ENCODE data around the gene SDR9C7. TPM values are rescaled to one million over a fixed set of nuclear protein-coding genes. Genes with fewer than 3 reads are reported as not detected.
"Not testable (repeated sequence)": the region's sequence is repeated elsewhere in the genome, so short reads cannot be mapped to it uniquely, and the experiment has no call there.

Gene SDR9C7
- total and polyA plus RNA-seq, 4 donors: 0.18 to 0.48 TPM; not detected in 2

DNA sequence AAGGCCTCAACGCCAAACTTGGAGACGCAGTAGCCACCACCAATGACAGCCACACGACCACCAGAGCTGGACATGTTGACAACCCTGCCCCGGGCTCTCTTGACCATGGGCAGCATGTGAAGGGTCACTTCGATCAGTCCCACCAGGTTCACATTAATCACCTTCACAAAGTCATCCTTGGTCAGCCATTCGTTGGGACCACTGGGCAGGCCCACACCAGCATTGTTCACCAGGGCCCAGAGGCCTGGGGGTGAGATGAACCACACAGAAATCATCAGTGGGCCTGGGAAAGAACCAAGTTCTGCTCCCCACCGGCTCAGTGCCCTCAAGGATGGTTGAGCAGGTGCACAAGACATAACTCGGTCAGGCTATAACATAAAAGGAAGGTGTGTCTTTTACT is 4.0 kb downstream of the SDR9C7 start:
- DNase-seq: no peak
- no peaks in the 10 kb centered on the region for H3K27me3 ChIP-seq (ENCODE audit: control insufficient read depth in 1 of 2, insufficient read depth in 2 of 2, low read length in 1 of 2)
- no peak overlapping the region for H3K27ac ChIP-seq (ENCODE audit: low read depth in 1 of 2, low read length in 2 of 2)
- WGBS, 2 donors: 92 to 93% methylated on average over 8 of the region's 8 CpGs
- H3K4me3 ChIP-seq (ENCODE audit: low read length in 2 of 2): no peak overlapping the region
- H3K9me3 ChIP-seq (ENCODE audit: control insufficient read depth, low read length): no peaks in the 10 kb centered on the region
- H3K36me3 ChIP-seq (ENCODE audit: control insufficient read depth in 1 of 2, insufficient read depth in 2 of 2, low read length in 1 of 2): no peaks in the 10 kb centered on the region
- intact Hi-C loops (cut with DNase I): no loop called here
- ATAC-seq (ENCODE audit: low FRiP score): no peak
- H3K4me1 ChIP-seq (ENCODE audit: control insufficient read depth in 1 of 2, insufficient read depth in 2 of 2, low read length in 2 of 2): no peaks in the 10 kb centered on the region

- Histone ChIP-seq H3K27me3 (ENCODE audit: control insufficient read depth in 1 of 2, insufficient read depth in 2 of 2, low read length in 1 of 2) (no peaks in the 10 kb centered on the region), H3K4me3 (ENCODE audit: low read length in 2 of 2) (no peak overlapping the region), H3K27ac (ENCODE audit: low read depth in 1 of 2, low read length in 2 of 2) (no peak overlapping the region), H3K4me1 (ENCODE audit: control insufficient read depth in 1 of 2, insufficient read depth in 2 of 2, low read length in 2 of 2) (no peaks in the 10 kb centered on the region), H3K36me3 (ENCODE audit: control insufficient read depth in 1 of 2, insufficient read depth in 2 of 2, low read length in 1 of 2) (no peaks in the 10 kb centered on the region), H3K9me3 (ENCODE audit: control insufficient read depth, low read length) (no peaks in the 10 kb centered on the region)
- DNase-seq (no peak), ATAC-seq (ENCODE audit: low FRiP score) (no peak)
- WGBS, 2 donors: 87 to 90% methylated on average over 4 of the region's 4 CpGs
- intact Hi-C loops (cut with DNase I): no loop called here
Measured at GRCh38 chr12:56929780-56930179, 4.4 kb downstream of the SDR9C7 start.

DNA sequence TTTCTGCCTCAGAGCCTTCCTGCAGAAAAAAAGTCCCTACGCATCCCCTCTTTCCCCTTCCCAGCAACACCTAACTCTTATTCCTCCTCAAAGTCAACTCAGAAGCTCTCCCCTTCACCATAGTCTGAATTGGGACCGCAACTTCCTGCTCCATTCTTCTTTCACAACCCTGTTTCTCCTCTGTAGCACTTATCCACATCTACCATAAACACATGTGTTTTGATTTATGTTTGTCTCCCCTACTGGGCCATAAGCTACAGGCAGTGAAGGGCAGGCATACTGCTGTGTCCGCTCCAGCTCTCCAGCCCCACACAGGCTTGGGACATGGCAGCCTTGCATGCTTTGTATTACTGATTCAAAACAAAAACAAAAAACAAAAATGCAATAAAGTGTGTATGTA is 5.9 kb downstream of the SDR9C7 start:
- Histone ChIP-seq H3K4me1 (ENCODE audit: control insufficient read depth in 1 of 2, insufficient read depth in 2 of 2, low read length in 2 of 2) (no peaks in the 10 kb centered on the region), H3K36me3 (ENCODE audit: control insufficient read depth in 1 of 2, insufficient read depth in 2 of 2, low read length in 1 of 2) (no peaks in the 10 kb centered on the region), H3K4me3 (ENCODE audit: low read length in 2 of 2) (no peak overlapping the region), H3K9me3 (ENCODE audit: control insufficient read depth, low read length) (no peaks in the 10 kb centered on the region), H3K27me3 (ENCODE audit: control insufficient read depth in 1 of 2, insufficient read depth in 2 of 2, low read length in 1 of 2) (no peaks in the 10 kb centered on the region), H3K27ac (ENCODE audit: low read depth in 1 of 2, low read length in 2 of 2) (no peak overlapping the region)
- DNase-seq (no peak), ATAC-seq (ENCODE audit: low FRiP score) (no peak)
- intact Hi-C loops (cut with DNase I): no loop called here
- WGBS, 2 donors: 47 to 51% methylated on average over 3 of the region's 3 CpGs

GRCh38 chr12:56927281-56927680 is 6.9 kb downstream of the SDR9C7 start:
- Histone ChIP-seq H3K4me1 (ENCODE audit: control insufficient read depth in 1 of 2, insufficient read depth in 2 of 2, low read length in 2 of 2) (no peaks in the 10 kb centered on the region), H3K27me3 (ENCODE audit: control insufficient read depth in 1 of 2, insufficient read depth in 2 of 2, low read length in 1 of 2) (no peaks in the 10 kb centered on the region), H3K9me3 (ENCODE audit: control insufficient read depth, low read length) (no peaks in the 10 kb centered on the region), H3K4me3 (ENCODE audit: low read length in 2 of 2) (no peak overlapping the region), H3K27ac (ENCODE audit: low read depth in 1 of 2, low read length in 2 of 2) (no peak overlapping the region), H3K36me3 (ENCODE audit: control insufficient read depth in 1 of 2, insufficient read depth in 2 of 2, low read length in 1 of 2) (no peaks in the 10 kb centered on the region)
- DNase-seq (no peak), ATAC-seq (ENCODE audit: low FRiP score) (no peak)
- 88 to 95% methylated on average over 4 of the region's 4 CpGs for WGBS, 2 donors
- intact Hi-C loops (cut with DNase I): no loop called here

- H3K9me3 ChIP-seq (ENCODE audit: control insufficient read depth, low read length): no peaks in the 10 kb centered on the region
- H3K36me3 ChIP-seq (ENCODE audit: control insufficient read depth in 1 of 2, insufficient read depth in 2 of 2, low read length in 1 of 2): no peaks in the 10 kb centered on the region
- no peaks in the 10 kb centered on the region for H3K27me3 ChIP-seq (ENCODE audit: control insufficient read depth in 1 of 2, insufficient read depth in 2 of 2, low read length in 1 of 2)
- intact Hi-C loops (cut with DNase I): no loop called here
- H3K4me3 ChIP-seq (ENCODE audit: low read length in 2 of 2): no peak overlapping the region
- DNase-seq (no peak), ATAC-seq (ENCODE audit: low FRiP score) (no peak)
- no peaks in the 10 kb centered on the region for H3K4me1 ChIP-seq (ENCODE audit: control insufficient read depth in 1 of 2, insufficient read depth in 2 of 2, low read length in 2 of 2)
- H3K27ac ChIP-seq (ENCODE audit: low read depth in 1 of 2, low read length in 2 of 2): no peak overlapping the region
- WGBS, 2 donors: 69 to 75% methylated on average over 1 of the region's 1 CpG
Measured at GRCh38 chr12:56922031-56922430, 12.2 kb downstream of the SDR9C7 start.

DNA sequence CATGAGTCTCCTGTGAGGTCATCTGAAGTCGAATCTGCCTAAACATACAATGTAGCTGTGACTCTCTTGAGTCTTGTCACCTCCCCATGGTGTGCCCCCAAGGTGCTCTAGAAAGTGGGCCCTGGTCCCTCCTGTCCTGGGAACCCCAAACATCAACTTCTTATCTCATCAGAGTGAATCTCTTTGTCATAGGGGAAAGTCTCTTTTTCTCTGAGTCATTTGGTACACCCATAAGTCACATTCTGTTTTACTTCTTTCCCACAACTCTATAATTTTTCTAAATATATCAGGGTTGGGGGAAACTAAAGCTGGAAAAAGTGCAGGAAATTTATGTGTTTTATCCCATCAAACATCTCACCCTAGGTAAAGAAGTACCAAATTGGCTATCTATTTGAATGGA is 12.9 kb downstream of the SDR9C7 start:
- no peaks in the 10 kb centered on the region for H3K36me3 ChIP-seq (ENCODE audit: control insufficient read depth in 1 of 2, insufficient read depth in 2 of 2, low read length in 1 of 2)
- no peaks in the 10 kb centered on the region for H3K4me1 ChIP-seq (ENCODE audit: control insufficient read depth in 1 of 2, insufficient read depth in 2 of 2, low read length in 2 of 2)
- DNase-seq (no peak), ATAC-seq (ENCODE audit: low FRiP score) (no peak)
- H3K4me3 ChIP-seq (ENCODE audit: low read length in 2 of 2): no peak overlapping the region
- intact Hi-C loops (cut with DNase I): no loop called here
- no peak overlapping the region for H3K27ac ChIP-seq (ENCODE audit: low read depth in 1 of 2, low read length in 2 of 2)
- 71 to 81% methylated on average over 1 of the region's 1 CpG for WGBS, 2 donors
- H3K9me3 ChIP-seq (ENCODE audit: control insufficient read depth, low read length): no peaks in the 10 kb centered on the region
- no peaks in the 10 kb centered on the region for H3K27me3 ChIP-seq (ENCODE audit: control insufficient read depth in 1 of 2, insufficient read depth in 2 of 2, low read length in 1 of 2)

GRCh38 chr12:56918139-56918538 is 16.1 kb downstream of the SDR9C7 start:
- H3K4me1 ChIP-seq (ENCODE audit: control insufficient read depth in 1 of 2, insufficient read depth in 2 of 2, low read length in 2 of 2); DNase-seq; intact Hi-C loops (cut with DNase I); H3K27ac ChIP-seq (ENCODE audit: low read depth in 1 of 2, low read length in 2 of 2); H3K27me3 ChIP-seq (ENCODE audit: control insufficient read depth in 1 of 2, insufficient read depth in 2 of 2, low read length in 1 of 2); H3K4me3 ChIP-seq (ENCODE audit: low read length in 2 of 2); H3K9me3 ChIP-seq (ENCODE audit: control insufficient read depth, low read length); H3K36me3 ChIP-seq (ENCODE audit: control insufficient read depth in 1 of 2, insufficient read depth in 2 of 2, low read length in 1 of 2); ATAC-seq (ENCODE audit: low FRiP score): not testable (repeated sequence)
- 89 to 91% methylated on average over 3 of the region's 3 CpGs for WGBS, 2 donors

DNA sequence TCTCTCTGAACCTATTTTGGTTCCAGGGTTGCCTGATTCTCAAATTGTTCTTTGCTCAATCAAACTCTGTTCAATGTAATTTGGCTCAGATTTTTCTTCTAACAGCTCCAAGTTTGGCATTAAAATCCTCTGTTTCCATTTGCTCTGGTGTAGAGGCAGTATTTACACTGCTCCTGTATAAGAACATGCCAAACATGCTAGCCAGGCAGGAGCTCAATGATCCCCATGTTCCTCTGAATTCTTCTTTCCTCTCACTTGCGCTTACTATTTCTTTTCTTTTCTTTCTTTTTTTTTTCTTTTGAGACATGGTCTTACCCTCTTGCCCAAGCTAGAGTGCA is 17.2 kb downstream of the SDR9C7 start:
- 80 to 88% methylated on average over 1 of the region's 1 CpG for WGBS, 2 donors
- DNase-seq: no peak
- H3K27ac ChIP-seq (ENCODE audit: low read depth in 1 of 2, low read length in 2 of 2): no peak overlapping the region
- H3K4me1 ChIP-seq (ENCODE audit: control insufficient read depth in 1 of 2, insufficient read depth in 2 of 2, low read length in 2 of 2): no peaks in the 10 kb centered on the region
- no peak overlapping the region for H3K4me3 ChIP-seq (ENCODE audit: low read length in 2 of 2)
- no peaks in the 10 kb centered on the region for H3K27me3 ChIP-seq (ENCODE audit: control insufficient read depth in 1 of 2, insufficient read depth in 2 of 2, low read length in 1 of 2)
- intact Hi-C loops (cut with DNase I): no loop called here
- H3K36me3 ChIP-seq (ENCODE audit: control insufficient read depth in 1 of 2, insufficient read depth in 2 of 2, low read length in 1 of 2): no peaks in the 10 kb centered on the region
- H3K9me3 ChIP-seq (ENCODE audit: control insufficient read depth, low read length): no peaks in the 10 kb centered on the region
- ATAC-seq (ENCODE audit: low FRiP score): no peak

- no peak overlapping the region for H3K4me3 ChIP-seq (ENCODE audit: low read length in 2 of 2)
- no peak overlapping the region for H3K27ac ChIP-seq (ENCODE audit: low read depth in 1 of 2, low read length in 2 of 2)
- ATAC-seq (ENCODE audit: low FRiP score) (no peak), DNase-seq (no peak)
- intact Hi-C loops (cut with DNase I): no loop called here
- H3K9me3 ChIP-seq (ENCODE audit: control insufficient read depth, low read length): no peaks in the 10 kb centered on the region
- H3K4me1 ChIP-seq (ENCODE audit: control insufficient read depth in 1 of 2, insufficient read depth in 2 of 2, low read length in 2 of 2): no peaks in the 10 kb centered on the region
- H3K36me3 ChIP-seq (ENCODE audit: control insufficient read depth in 1 of 2, insufficient read depth in 2 of 2, low read length in 1 of 2): no peaks in the 10 kb centered on the region
- no peaks in the 10 kb centered on the region for H3K27me3 ChIP-seq (ENCODE audit: control insufficient read depth in 1 of 2, insufficient read depth in 2 of 2, low read length in 1 of 2)
- WGBS, 2 donors: 74 to 75% methylated on average over 4 of the region's 4 CpGs
Measured at GRCh38 chr12:56916296-56916995, 17.8 kb downstream of the SDR9C7 start.

All from aorta (tissue), 5 donors.